Activated naive CD8-positive, alpha-beta T cell treated with anti-CD3 and anti-CD28 coated beads, Interleukin-2, amount 10 ng/mL, durations not matched to agents 7 days and 5 days (primary cell): Measurements from ENCODE around the gene ZNF730. TPM values are rescaled to one million over a fixed set of nuclear protein-coding genes. Genes with fewer than 3 reads are reported as not detected.
"Not testable (repeated sequence)": the region's sequence is repeated elsewhere in the genome, so short reads cannot be mapped to it uniquely, and the experiment has no call there.

Experiments used
- ATAC-seq: fragments of 150-1000 bp; cut with Tn5 transposase; one replicate; pipeline ENCODE4 v1.10.0; 2021; ENCODE audit warnings: low read depth, moderate library complexity
- POLR2A ChIA-PET: fragments of 350-600 bp; sonication (Branson Sonifier 250); formaldehyde crosslinking; loops from one replicate; lab custom pipeline; 2021; ENCODE audit warnings: antibody characterized with exemption; lab: Charles Lee
- DNase-seq: peaks from one replicate; pipeline ENCODE4 v3.0.0; 2021
- H3K27ac Mint-ChIP-seq: one replicate; pipeline ENCODE4 v1.8.0; 2022; ENCODE audit warnings: mild to moderate bottlenecking, mixed read lengths
- H3K27me3 Mint-ChIP-seq: one replicate; pipeline ENCODE4 v1.8.0; 2022; ENCODE audit warnings: mild to moderate bottlenecking, moderate library complexity, mixed read lengths
- H3K36me3 Mint-ChIP-seq: one replicate; pipeline ENCODE4 v1.8.0; 2021; ENCODE audit warnings: mild to moderate bottlenecking, mixed read lengths
- H3K4me1 Mint-ChIP-seq: one replicate; pipeline ENCODE4 v1.8.0; 2021; ENCODE audit warnings: mixed read lengths
- H3K4me3 Mint-ChIP-seq: one replicate; pipeline ENCODE4 v1.8.0; 2022; ENCODE audit warnings: mild to moderate bottlenecking, moderate library complexity, mixed read lengths
- H3K9me3 Mint-ChIP-seq: one replicate; pipeline ENCODE4 v1.8.0; 2021; ENCODE audit warnings: mixed read lengths
- total RNA-seq, 2 experiments: library from RNA; stranded (reverse); gene quantifications; one replicate each; pipeline ENCODE4 v1.2.3, GENCODE V29; 2021

The ZNF730 gene
- total RNA-seq, 2 experiments from 2014 or later, result 1.2 to 1.6 TPM

DNA sequence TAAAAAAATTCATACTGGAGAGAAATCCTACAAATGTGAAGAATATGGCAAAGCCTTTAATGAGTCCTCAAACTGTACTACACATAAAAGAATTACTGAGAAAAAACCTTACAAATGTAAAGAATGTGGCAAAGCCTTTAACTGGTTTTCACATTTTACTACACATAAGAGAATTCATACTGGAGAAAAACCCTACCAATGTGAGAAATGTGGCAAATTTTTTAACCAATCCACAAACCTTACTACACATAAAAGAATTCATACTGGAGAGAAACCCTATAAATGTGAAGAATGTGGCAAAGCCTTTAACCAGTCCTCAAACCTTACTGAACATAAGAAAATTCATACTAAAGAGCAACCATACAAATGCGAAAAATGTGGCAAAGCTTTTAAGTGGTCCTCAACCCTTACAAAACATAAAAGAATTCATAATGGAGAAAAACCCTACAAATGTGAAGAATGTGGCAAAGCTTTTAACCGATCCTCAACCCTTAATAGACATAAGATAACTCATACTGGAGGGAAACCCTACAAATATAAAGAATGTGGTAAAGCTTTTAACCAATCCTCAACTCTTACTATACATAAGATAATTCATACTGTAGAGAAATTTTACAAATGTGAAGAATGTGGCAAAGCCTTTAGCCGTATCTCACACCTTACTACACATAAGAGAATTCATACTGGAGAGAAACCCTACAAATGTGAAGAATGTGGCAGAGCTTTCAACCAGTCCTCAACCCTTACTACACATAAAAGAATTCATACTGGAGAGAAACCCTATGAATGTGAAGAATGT, 29.0 kb downstream of the ZNF730 start:
- Mint-ChIP-seq H3K27ac (no peak overlapping the region), H3K4me1 (no peaks in the 10 kb centered on the region), H3K4me3 (no peak overlapping the region), H3K27me3 (no peaks in the 10 kb centered on the region), H3K9me3 (peaks cover 24% of the 10 kb centered on the region), H3K36me3 (no peaks in the 10 kb centered on the region)
- POLR2A ChIA-PET, result no interaction called here
- DNase-seq, result no peak
- no peak for ATAC-seq

DNA sequence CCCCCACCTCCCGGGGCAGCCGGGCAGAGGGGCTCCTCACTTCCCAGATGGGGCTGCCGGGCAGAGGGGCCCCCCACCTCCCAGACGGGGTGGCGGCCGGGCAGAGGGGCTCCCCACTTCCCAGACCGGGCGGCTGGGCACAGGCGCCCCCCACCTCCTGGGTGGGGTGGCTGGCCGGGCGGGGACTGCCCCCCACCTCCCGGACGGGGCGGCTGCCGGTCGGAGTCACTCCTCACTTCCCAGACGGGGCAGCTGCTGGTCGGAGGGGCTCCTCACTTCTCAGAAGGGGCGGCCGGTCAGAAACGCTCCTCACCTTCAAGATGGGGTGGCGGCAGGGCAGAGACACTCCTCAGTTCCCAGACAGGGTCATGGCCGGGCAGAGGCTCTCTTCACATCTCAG, 43.9 kb downstream of the ZNF730 start:
- POLR2A ChIA-PET, result no interaction called here
- ATAC-seq (no peak), DNase-seq (no peak)
- Mint-ChIP-seq H3K4me1 (no peaks in the 10 kb centered on the region), H3K27me3 (no peaks in the 10 kb centered on the region), H3K9me3 (peaks cover 25% of the 10 kb centered on the region), H3K4me3 (no peak overlapping the region), H3K36me3 (peaks cover 1% of the 10 kb centered on the region), H3K27ac (no peak overlapping the region)

DNA sequence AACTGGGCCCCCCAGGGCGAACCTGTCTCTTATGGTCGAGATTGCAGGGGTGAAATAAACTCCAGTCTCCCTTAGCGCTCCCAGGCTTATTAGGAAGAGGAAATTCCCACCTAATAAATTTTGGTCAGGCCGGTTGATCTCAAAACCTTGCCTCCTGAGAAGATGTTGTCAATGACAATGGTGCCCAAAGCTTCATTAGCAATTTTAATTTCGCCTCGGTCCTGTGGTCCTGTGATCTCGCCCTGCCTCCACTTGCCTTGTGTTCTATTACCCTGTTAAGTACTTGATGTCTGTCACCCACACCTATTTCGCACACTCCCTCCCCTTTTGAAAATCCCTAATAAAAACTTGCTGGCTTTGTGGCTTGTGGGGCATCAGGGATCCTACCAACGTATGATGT, 51.5 kb downstream of the ZNF730 start:
- ATAC-seq, H3K36me3 Mint-ChIP-seq, H3K4me1 Mint-ChIP-seq, DNase-seq, H3K4me3 Mint-ChIP-seq, H3K9me3 Mint-ChIP-seq, H3K27me3 Mint-ChIP-seq, POLR2A ChIA-PET, H3K27ac Mint-ChIP-seq: not testable (repeated sequence)

DNA sequence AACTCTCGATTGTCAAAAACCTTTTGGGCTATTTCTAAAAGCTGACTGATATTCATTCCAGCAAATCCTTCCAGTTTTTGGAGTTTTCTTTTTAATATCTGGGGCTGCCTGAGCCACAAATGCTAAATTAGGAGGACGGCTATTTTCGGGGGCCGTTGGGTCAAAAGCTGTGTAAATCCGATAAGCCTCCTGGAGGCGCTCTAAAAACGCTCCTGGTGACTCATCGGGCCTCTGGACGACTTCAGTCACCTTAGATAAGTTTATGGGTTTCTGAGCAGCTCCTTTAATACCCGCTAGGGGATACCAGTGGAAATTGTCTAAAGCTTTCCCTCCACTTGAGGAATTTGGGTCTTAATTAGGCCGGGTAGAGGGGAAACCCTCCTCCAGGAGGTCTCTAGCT, 66.4 kb downstream of the ZNF730 start:
- no peaks in the 10 kb centered on the region for H3K27me3 Mint-ChIP-seq
- DNase-seq, result no peak
- H3K4me1 Mint-ChIP-seq, result no peaks in the 10 kb centered on the region
- POLR2A ChIA-PET, result no interaction called here
- no peak overlapping the region for H3K27ac Mint-ChIP-seq
- no peak overlapping the region for H3K4me3 Mint-ChIP-seq
- peaks cover 27% of the 10 kb centered on the region for H3K9me3 Mint-ChIP-seq
- ATAC-seq, result no peak
- no peaks in the 10 kb centered on the region for H3K36me3 Mint-ChIP-seq

DNA sequence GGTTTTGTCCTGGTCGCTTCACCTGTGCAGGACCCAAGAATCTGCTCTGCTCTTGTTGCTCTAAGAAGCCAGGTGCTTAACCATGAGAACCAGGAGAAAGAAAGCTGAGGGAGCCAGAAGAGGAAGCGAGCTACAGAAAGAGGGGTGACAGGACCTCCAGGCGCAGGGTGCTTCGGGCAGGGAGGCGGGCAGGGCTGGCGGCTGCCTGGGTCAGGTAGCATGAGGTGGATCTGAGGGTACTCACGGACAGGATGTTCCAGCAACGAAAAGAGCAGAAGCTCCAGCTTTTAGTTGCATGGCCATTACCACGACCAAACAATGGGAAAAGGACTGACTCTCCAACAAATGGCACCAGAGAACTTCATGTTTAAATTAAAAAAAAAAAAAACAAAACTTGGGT, 73.5 kb downstream of the ZNF730 start:
- DNase-seq, result no peak
- Mint-ChIP-seq H3K9me3 (peaks cover 21% of the 10 kb centered on the region), H3K27ac (no peak overlapping the region), H3K4me1 (no peaks in the 10 kb centered on the region), H3K4me3 (no peak overlapping the region), H3K36me3 (peaks cover 2% of the 10 kb centered on the region), H3K27me3 (no peaks in the 10 kb centered on the region)
- POLR2A ChIA-PET, result no interaction called here
- ATAC-seq, result no peak

Other genes starting within 250 kb of the ZNF730 start
- gene ZNF728, start 113.8 kb upstream of the ZNF730 start, total RNA-seq, result not detected
- 10 to 100 TPM; 13.6 to 13.8 TPM for gene ZNF724, start 133.4 kb downstream of the ZNF730 start, total RNA-seq